Gastrocnemius medialis (tissue), 4 donors: Measurements from ENCODE around the gene PTPRQ.
A peak's percentile ranks its signal among the peaks of the same experiment; 100 is the strongest.

ENCODE experiments used
- POLR2A ChIP-seq, 2 donors: fragments of 450-650 bp; IDR thresholded peaks; one replicate each; pipeline ENCODE4 v1.6.1; 2017; ENCODE audit warnings: antibody characterized with exemption in 2 of 2, mild to moderate bottlenecking in 2 of 2, moderate library complexity in 2 of 2
- TF ChIP-seq, protein P1 (sequence below), 5 experiments: fragments of 450-650 bp in 3 of 5; fragments of 200-600 bp in 2 of 5; sonication (generic) in 2 of 5; IDR thresholded peaks in 4 of 5; conservative IDR thresholded peaks in 1 of 5; 1 replicate in 4 of 5; 2 replicates in 1 of 5; pipeline ENCODE4 v1.5.1; 2016 to 2019; ENCODE audit warnings: antibody characterized with exemption in 5 of 5, mild to moderate bottlenecking in 3 of 5, moderate library complexity in 3 of 5

DNA sequence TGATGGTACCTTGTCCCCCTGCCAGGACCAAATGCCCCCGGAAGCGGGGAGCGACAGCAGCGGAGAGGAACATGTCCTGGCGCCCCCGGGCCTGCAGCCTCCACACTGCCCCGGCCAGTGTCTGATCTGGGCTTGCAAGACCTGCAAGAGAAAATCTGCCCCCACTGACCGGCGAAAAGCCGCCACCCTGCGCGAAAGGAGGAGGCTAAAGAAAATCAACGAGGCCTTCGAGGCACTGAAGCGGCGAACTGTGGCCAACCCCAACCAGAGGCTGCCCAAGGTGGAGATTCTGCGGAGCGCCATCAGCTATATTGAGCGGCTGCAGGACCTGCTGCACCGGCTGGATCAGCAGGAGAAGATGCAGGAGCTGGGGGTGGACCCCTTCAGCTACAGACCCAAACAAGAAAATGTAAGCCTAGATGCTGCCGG lies 263.8 kb downstream of the PTPRQ start:
- TF ChIP-seq, protein P1, sequence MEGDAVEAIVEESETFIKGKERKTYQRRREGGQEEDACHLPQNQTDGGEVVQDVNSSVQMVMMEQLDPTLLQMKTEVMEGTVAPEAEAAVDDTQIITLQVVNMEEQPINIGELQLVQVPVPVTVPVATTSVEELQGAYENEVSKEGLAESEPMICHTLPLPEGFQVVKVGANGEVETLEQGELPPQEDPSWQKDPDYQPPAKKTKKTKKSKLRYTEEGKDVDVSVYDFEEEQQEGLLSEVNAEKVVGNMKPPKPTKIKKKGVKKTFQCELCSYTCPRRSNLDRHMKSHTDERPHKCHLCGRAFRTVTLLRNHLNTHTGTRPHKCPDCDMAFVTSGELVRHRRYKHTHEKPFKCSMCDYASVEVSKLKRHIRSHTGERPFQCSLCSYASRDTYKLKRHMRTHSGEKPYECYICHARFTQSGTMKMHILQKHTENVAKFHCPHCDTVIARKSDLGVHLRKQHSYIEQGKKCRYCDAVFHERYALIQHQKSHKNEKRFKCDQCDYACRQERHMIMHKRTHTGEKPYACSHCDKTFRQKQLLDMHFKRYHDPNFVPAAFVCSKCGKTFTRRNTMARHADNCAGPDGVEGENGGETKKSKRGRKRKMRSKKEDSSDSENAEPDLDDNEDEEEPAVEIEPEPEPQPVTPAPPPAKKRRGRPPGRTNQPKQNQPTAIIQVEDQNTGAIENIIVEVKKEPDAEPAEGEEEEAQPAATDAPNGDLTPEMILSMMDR (IDR thresholded peaks at IDR 0.05 in 4 of 5, conservative IDR thresholded peaks at IDR 0.05 in 1 of 5): no peak
- TF ChIP-seq POLR2A (IDR thresholded peaks at IDR 0.05): peak in 1 of 2 donors; percentile 57
